SK-N-SH (cell line): ENCODE results near the gene ZNF804A. TPM values are rescaled to one million over a fixed set of nuclear protein-coding genes. Genes with fewer than 3 reads are reported as not detected.

Experiments
- CTCF ChIA-PET: fragments of 300-600, 350-600 bp; formaldehyde crosslinking; extraction: SDS; loops from one replicate; lab custom pipeline; 2021; lab: Yijun Ruan, JAX
- POLR2A ChIA-PET: fragments of 350-600 bp; sonication (Branson Sonifier 250); formaldehyde crosslinking; extraction: SDS; loops from one replicate; lab custom pipeline; 2020; ENCODE audit warnings: antibody characterized with exemption, inconsistent platforms; lab: Yijun Ruan, JAX
- DNase-seq: peaks from one replicate; pipeline ENCODE4 v3.0.0; 2012
- H2AFZ ChIP-seq: fragments of 200-600 bp; sonication (generic); 2 replicates; pipeline ENCODE4 v1.8.1; 2016; ENCODE audit warnings: antibody characterized with exemption, mild to moderate bottlenecking, low read depth
- H3F3A ChIP-seq: fragments of 200-600 bp; sonication (generic); replicated peaks from 2 replicates; pipeline ENCODE3; 2016; ENCODE audit warnings: antibody characterized with exemption, mild to moderate bottlenecking; ENCODE audit not compliant: insufficient read depth
- H3K27ac ChIP-seq, 2 experiments: fragments of 200-500 bp in 1 of 2; fragments of 200-600 bp in 1 of 2; sonication (Bioruptor generic) in 1 of 2; sonication (generic), shearing (Covaris generic) in 1 of 2; 2 replicates each; pipeline versions ENCODE4 v1.5.1 to v1.6.1; 2014 to 2016; ENCODE audit warnings: low read depth in 2 of 2, inconsistent platforms in 1 of 2, low read length in 1 of 2, mild to moderate bottlenecking in 1 of 2, mixed read lengths in 1 of 2
- H3K27me3 ChIP-seq: fragments of 200-600 bp; sonication (generic), shearing (Covaris generic); 2 replicates; pipeline ENCODE4 v1.6.1; 2016; ENCODE audit warnings: mixed run types; ENCODE audit not compliant: insufficient read depth
- H3K36me3 ChIP-seq, 2 experiments: fragments of 200-500 bp in 1 of 2; fragments of 200-600 bp in 1 of 2; sonication (Bioruptor generic) in 1 of 2; sonication (generic) in 1 of 2; replicated peaks in 1 of 2; 2 replicates each; pipeline versions ENCODE3 to v1.5.1; 2014 to 2016; ENCODE audit warnings: low read length in 1 of 2, mild to moderate bottlenecking in 1 of 2; ENCODE audit not compliant: insufficient read depth in 2 of 2, control insufficient read depth in 1 of 2
- H3K4me1 ChIP-seq, 2 experiments: fragments of 200-500 bp in 1 of 2; fragments of 200-600 bp in 1 of 2; sonication (Bioruptor generic) in 1 of 2; sonication (generic), shearing (Covaris generic) in 1 of 2; 2 replicates each; pipeline versions ENCODE4 v1.5.1 to v1.6.1; 2014 to 2016; ENCODE audit warnings: low read depth in 1 of 2, low read length in 1 of 2, mixed run types in 1 of 2; ENCODE audit not compliant: insufficient read depth in 2 of 2, control insufficient read depth in 1 of 2
- H3K4me2 ChIP-seq: fragments of 200-600 bp; sonication (generic), shearing (Covaris generic); 2 replicates; pipeline ENCODE4 v1.6.1; 2017; ENCODE audit warnings: mixed run types
- H3K4me3 ChIP-seq, 2 experiments: fragments of 200-500 bp in 1 of 2; fragments of 200-600 bp in 1 of 2; sonication (Bioruptor generic) in 1 of 2; sonication (generic), shearing (Covaris generic) in 1 of 2; 2 replicates each; pipeline versions ENCODE4 v1.5.1 to v1.8.1; 2014 to 2016; ENCODE audit warnings: low read depth in 2 of 2, inconsistent platforms in 1 of 2, low read length in 1 of 2, mild to moderate bottlenecking in 1 of 2, mixed read lengths in 1 of 2, moderate library complexity in 1 of 2
- H3K79me2 ChIP-seq: fragments of 200-600 bp; sonication (generic); 2 replicates; pipeline ENCODE4 v1.8.1; 2017; ENCODE audit warnings: mild to moderate bottlenecking; ENCODE audit not compliant: insufficient read depth
- H3K9ac ChIP-seq: fragments of 200-600 bp; sonication (generic); 2 replicates; pipeline ENCODE4 v1.6.1; 2017; ENCODE audit warnings: mixed run types
- H3K9me2 ChIP-seq: fragments of 200-600 bp; sonication (generic); 2 replicates; pipeline ENCODE4 v1.6.1; 2017; ENCODE audit warnings: mixed run types
- H3K9me3 ChIP-seq: fragments of 200-600 bp; sonication (generic); 2 replicates; pipeline ENCODE4 v1.6.1; 2017; ENCODE audit warnings: mixed run types, mild to moderate bottlenecking, moderate library complexity
- H4K20me1 ChIP-seq: fragments of 200-600 bp; sonication (generic); 2 replicates; pipeline ENCODE4 v1.6.1; 2017; ENCODE audit warnings: mild to moderate bottlenecking, mixed run types; ENCODE audit not compliant: insufficient read depth
- EZH2phosphoT487 ChIP-seq: fragments of 200-600 bp; sonication (generic); IDR thresholded peaks from 2 replicates; pipeline ENCODE4 v1.6.1; 2017; ENCODE audit warnings: low read depth, mixed run types, mild to moderate bottlenecking, antibody characterized with exemption, moderate library complexity, borderline replicate concordance
- FOSL2 ChIP-seq: IDR thresholded peaks from 2 replicates; pipeline ENCODE4 v1.4.0; 2012; ENCODE audit warnings: low read depth, mild to moderate bottlenecking, moderate library complexity, borderline replicate concordance
- FOXJ3 ChIP-seq: sonication (generic); formaldehyde crosslinking; IDR thresholded peaks from 2 replicates; pipeline ENCODE4 v1.5.1; 2020; ENCODE audit warnings: mild to moderate bottlenecking, missing genetic modification reagents
- FOXM1 ChIP-seq: IDR thresholded peaks from 2 replicates; pipeline ENCODE4 v1.4.0; 2012; ENCODE audit warnings: low read depth, mild to moderate bottlenecking
- GABPA ChIP-seq: IDR thresholded peaks from 2 replicates; pipeline ENCODE4 v1.4.0; 2012; ENCODE audit warnings: low read depth, mild to moderate bottlenecking
- GATA2 ChIP-seq: sonication (generic); formaldehyde crosslinking; IDR thresholded peaks from 2 replicates; pipeline ENCODE4 v1.5.0; 2020; ENCODE audit warnings: mild to moderate bottlenecking, missing genetic modification reagents
- IRF3 ChIP-seq: fragments of 150-350 bp; IDR thresholded peaks from 2 replicates; pipeline ENCODE4 v1.6.1; 2016; ENCODE audit warnings: mild to moderate bottlenecking, low read depth, low read length
- JUND ChIP-seq: IDR thresholded peaks from 2 replicates; pipeline ENCODE4 v1.4.0; 2012
- MEF2A ChIP-seq: IDR thresholded peaks from 2 replicates; pipeline ENCODE4 v1.4.0; 2012; ENCODE audit warnings: low read depth, borderline replicate concordance
- MXI1 ChIP-seq: IDR thresholded peaks from 2 replicates; pipeline ENCODE4 v1.6.1; 2012; ENCODE audit warnings: mild to moderate bottlenecking, low read depth, low read length, improper control_type of control experiment
- POLR2AphosphoS5 ChIP-seq: IDR thresholded peaks from 2 replicates; pipeline ENCODE4 v1.6.1; 2012; ENCODE audit warnings: low read depth, low read length
- RAD21 ChIP-seq: IDR thresholded peaks from 2 replicates; pipeline ENCODE4 v1.6.1; 2012; ENCODE audit warnings: mild to moderate bottlenecking, low read length
- RCOR1 ChIP-seq: fragments of 150-350 bp; IDR thresholded peaks from 2 replicates; pipeline ENCODE4 v1.6.1; 2017; ENCODE audit warnings: antibody characterized with exemption, low read length
- RFX5 ChIP-seq: IDR thresholded peaks from 2 replicates; pipeline ENCODE4 v1.6.1; 2012; ENCODE audit warnings: mild to moderate bottlenecking, improper control_type of control experiment, low read length
- SIN3A ChIP-seq: IDR thresholded peaks from 2 replicates; pipeline ENCODE4 v1.6.1; 2012; ENCODE audit warnings: low read depth, mild to moderate bottlenecking, low read length, moderate library complexity, borderline replicate concordance
- TAF1 ChIP-seq: IDR thresholded peaks from 2 replicates; pipeline ENCODE4 v1.6.1; 2012; ENCODE audit warnings: low read depth, mild to moderate bottlenecking, low read length, moderate library complexity, borderline replicate concordance
- TCF12 ChIP-seq: IDR thresholded peaks from 2 replicates; pipeline ENCODE4 v1.4.0; 2012
- TEAD4 ChIP-seq: IDR thresholded peaks from 2 replicates; pipeline ENCODE4 v1.4.0; 2012; ENCODE audit warnings: mild to moderate bottlenecking, borderline replicate concordance; ENCODE audit not compliant: insufficient read depth
- USF1 ChIP-seq: IDR thresholded peaks from 2 replicates; pipeline ENCODE4 v1.4.0; 2012; ENCODE audit warnings: low read depth, borderline replicate concordance
- USF2 ChIP-seq: fragments of 150-350 bp; IDR thresholded peaks from 2 replicates; pipeline ENCODE4 v1.6.1; 2017; ENCODE audit warnings: antibody characterized with exemption, low read length, low read depth, borderline replicate concordance
- ZBTB33 ChIP-seq: IDR thresholded peaks from 2 replicates; pipeline ENCODE4 v1.4.0; 2012; ENCODE audit warnings: low read depth, borderline replicate concordance
- WGBS: methylation state at CpG from one replicate; pipeline ENCODE4 v1.1.6; 2017; ENCODE audit warnings: low lambda C conversion rate; 5-methylcytosine and 5-hydroxymethylcytosine counted together
- polyA plus RNA-seq, 3 experiments: library from polyadenylated mRNA; depleted of rRNA; stranded (reverse); fragments of >200 nt; gene quantifications; 2 replicates each; pipeline ENCODE4 v1.2.3, GENCODE V29; 2012

The ZNF804A gene
- polyA plus RNA-seq, 1 of the 3 experiments (the other 2 are of a cell fraction): 0.02 TPM

GRCh38 chr2:184683911-184684310, 85.6 kb downstream of the ZNF804A start (continued):
- no peak for TF ChIP-seq FOXM1

GRCh38 chr2:184685999-184686841, 87.9 kb downstream of the ZNF804A start:
- ChIA-PET POLR2A (no interaction called here), CTCF (no interaction called here)
- WGBS: 54% methylated on average over 5 of the region's 6 CpGs
- H3K27ac ChIP-seq: no peak overlapping the region
- no peaks in the 10 kb centered on the region for H3K9me3 ChIP-seq
- H3K9me2 ChIP-seq: no peaks in the 10 kb centered on the region
- H4K20me1 ChIP-seq: no peaks in the 10 kb centered on the region
- TF ChIP-seq TCF12 (no peak), EZH2phosphoT487 (no peak), MXI1 (no peak), POLR2AphosphoS5 (no peak), IRF3 (no peak), FOSL2 (no peak), ZBTB33 (no peak), USF1 (no peak), USF2 (no peak), TAF1 (no peak), SIN3A (no peak), JUND (no peak), RFX5 (no peak), GATA2 (no peak), TEAD4 (no peak), RAD21 (no peak), FOXJ3 (CRISPR knock-in tag) (no peak), MEF2A (no peak), GABPA (no peak), RCOR1 (no peak)
- H3K9ac ChIP-seq: no peak overlapping the region
- no peak overlapping the region for H2AFZ ChIP-seq
- no peaks in the 10 kb centered on the region for H3K36me3 ChIP-seq
- H3K4me1 ChIP-seq: no peaks in the 10 kb centered on the region
- H3F3A ChIP-seq: no peaks in the 10 kb centered on the region
- DNase-seq: no peak
- H3K27me3 ChIP-seq: no peaks in the 10 kb centered on the region
- no peak overlapping the region for H3K4me2 ChIP-seq
- H3K4me3 ChIP-seq: no peak overlapping the region
- H3K79me2 ChIP-seq: no peaks in the 10 kb centered on the region
